ENCODE results near the gene KMT2C. TPM values are rescaled to one million over a fixed set of nuclear protein-coding genes. Genes with fewer than 3 reads are reported as not detected.
"Not testable (repeated sequence)": the region's sequence is repeated elsewhere in the genome, so short reads cannot be mapped to it uniquely, and the experiment has no call there.

KMT2C gene
- polyA plus RNA-seq, 1 experiment, result 16.7 TPM

- H3K27ac ChIP-seq (ENCODE audit: low read depth, low read length); DNase-seq (ENCODE audit: low read depth, low spot score); H3K27me3 ChIP-seq (ENCODE audit: control insufficient read depth, insufficient read depth, low read length); H3K9me3 ChIP-seq (ENCODE audit: control insufficient read depth, insufficient read depth, low read length); CTCF ChIA-PET: not testable (repeated sequence)
- H3K4me3 ChIP-seq (ENCODE audit: low read depth, low read length), result peak overlapping the region; percentile 68
- POLR2A ChIA-PET, result interaction anchor here (1.7 kb wide), 1 partner anchor 27 kb away, joined by 12 read pairs; no protein-coding TSS in a partner anchor
Measured at GRCh38 chr7:152436931-152437575, 1.2 kb upstream of the KMT2C start.

GRCh38 chr7:152436111-152436930, 518 bp upstream of the KMT2C start:
- Histone ChIP-seq H3K27me3 (ENCODE audit: control insufficient read depth, insufficient read depth, low read length) (no peaks in the 10 kb centered on the region), H3K9me3 (ENCODE audit: control insufficient read depth, insufficient read depth, low read length) (no peaks in the 10 kb centered on the region), H3K4me3 (ENCODE audit: low read depth, low read length) (peak overlapping the region; percentile 68), H3K27ac (ENCODE audit: low read depth, low read length) (no peak overlapping the region)
- no peak for TF ChIP-seq CTCF (IDR thresholded peaks at IDR 0.05; ENCODE audit: low read depth, low read length)
- peak; percentile 68 for DNase-seq (ENCODE audit: low read depth, low spot score)
- ChIA-PET POLR2A (interaction anchor here (0.6 to 1.7 kb wide), 3 partner anchors 22 to 30 kb away, joined by 3 to 12 read pairs (median 6); no protein-coding TSS in a partner anchor), CTCF (no interaction called here)

GRCh38 chr7:152434511-152435383, 1.1 kb downstream of the KMT2C start:
- not testable (repeated sequence) for DNase-seq (ENCODE audit: low read depth, low spot score); H3K9me3 ChIP-seq (ENCODE audit: control insufficient read depth, insufficient read depth, low read length); H3K27me3 ChIP-seq (ENCODE audit: control insufficient read depth, insufficient read depth, low read length)
- CTCF ChIA-PET, result interaction anchor here (1.6 kb wide), 1 partner anchor 93 kb away, joined by 5 read pairs; no protein-coding TSS in a partner anchor
- H3K27ac ChIP-seq (ENCODE audit: low read depth, low read length), result peak overlapping the region; percentile 52
- POLR2A ChIA-PET, result interaction anchor here (0.6 to 0.8 kb wide), 3 partner anchors 29 to 107 kb away, joined by 3 to 5 read pairs (median 4); no protein-coding TSS in a partner anchor
- peak overlapping the region; percentile 71 for H3K4me3 ChIP-seq (ENCODE audit: low read depth, low read length)

- H3K27me3 ChIP-seq (ENCODE audit: control insufficient read depth, insufficient read depth, low read length); DNase-seq (ENCODE audit: low read depth, low spot score); H3K27ac ChIP-seq (ENCODE audit: low read depth, low read length); H3K9me3 ChIP-seq (ENCODE audit: control insufficient read depth, insufficient read depth, low read length): not testable (repeated sequence)
- H3K4me3 ChIP-seq (ENCODE audit: low read depth, low read length), result peak overlapping the region; percentile 71
- ChIA-PET POLR2A (interaction anchor here (0.8 kb wide), 1 partner anchor 30 kb away, joined by 5 read pairs; no protein-coding TSS in a partner anchor), CTCF (interaction anchor here (1.6 kb wide), 1 partner anchor 92 kb away, joined by 5 read pairs; no protein-coding TSS in a partner anchor)
Measured at GRCh38 chr7:152433721-152434490, 1.9 kb downstream of the KMT2C start.

GRCh38 chr7:152432735-152433134, 3.1 kb downstream of the KMT2C start:
- H3K27ac ChIP-seq (ENCODE audit: low read depth, low read length); CTCF ChIA-PET; H3K27me3 ChIP-seq (ENCODE audit: control insufficient read depth, insufficient read depth, low read length); H3K9me3 ChIP-seq (ENCODE audit: control insufficient read depth, insufficient read depth, low read length); POLR2A ChIA-PET; DNase-seq (ENCODE audit: low read depth, low spot score): not testable (repeated sequence)
- peak overlapping the region; percentile 71; the same call in 1 of the 2 replicates for H3K4me3 ChIP-seq (ENCODE audit: low read depth, low read length)

GRCh38 chr7:152430854-152431253, 4.9 kb downstream of the KMT2C start:
- no peaks in the 10 kb centered on the region for H3K27me3 ChIP-seq (ENCODE audit: control insufficient read depth, insufficient read depth, low read length)
- no peak overlapping the region for H3K4me3 ChIP-seq (ENCODE audit: low read depth, low read length)
- CTCF ChIA-PET, result no interaction called here
- no peaks in the 10 kb centered on the region for H3K9me3 ChIP-seq (ENCODE audit: control insufficient read depth, insufficient read depth, low read length)
- no peak overlapping the region for H3K27ac ChIP-seq (ENCODE audit: low read depth, low read length)
- no peak for DNase-seq (ENCODE audit: low read depth, low spot score)
- POLR2A ChIA-PET, result no interaction called here
- no peak for TF ChIP-seq CTCF (IDR thresholded peaks at IDR 0.05; ENCODE audit: low read depth, low read length)

- CTCF ChIA-PET; H3K4me3 ChIP-seq (ENCODE audit: low read depth, low read length); H3K27me3 ChIP-seq (ENCODE audit: control insufficient read depth, insufficient read depth, low read length); DNase-seq (ENCODE audit: low read depth, low spot score); POLR2A ChIA-PET; H3K27ac ChIP-seq (ENCODE audit: low read depth, low read length); H3K9me3 ChIP-seq (ENCODE audit: control insufficient read depth, insufficient read depth, low read length): not testable (repeated sequence)
Measured at GRCh38 chr7:152430118-152430517, 5.7 kb downstream of the KMT2C start.
